Stimulated activated CD8-positive, alpha-beta memory T cell treated with anti-CD3 and anti-CD28 coated beads, Interleukin-12 subunit alpha, Interleukin-12 subunit beta, amount 100 ng/mL, for 4 hours (primary cell): ENCODE measurements around the gene PEBP1.
"Not testable (repeated sequence)": the region's sequence is repeated elsewhere in the genome, so short reads cannot be mapped to it uniquely, and the experiment has no call there.

Source experiments
- DNase-seq: peaks from one replicate; pipeline ENCODE4 v3.0.0-alpha.2; 2020; ENCODE audit warnings: low read depth

Gene PEBP1

GRCh38 chr12:118135788-118136558 lies at the start of gene PEBP1:
Gene PEBP1, plus strand, starts transcription at chr12:118136124. Its CDS starts 86 bp downstream, at chr12:118136210.
- DNase-seq: peak; percentile 84

GRCh38 chr12:118089782-118090181 lies 46.1 kb upstream of the PEBP1 start:
- no peak for DNase-seq

- DNase-seq: no peak
Measured at GRCh38 chr12:118094039-118094438, 41.9 kb upstream of the PEBP1 start.

- DNase-seq: no peak
Measured at GRCh38 chr12:118098401-118098800, 37.5 kb upstream of the PEBP1 start.

- no peak for DNase-seq
Measured at GRCh38 chr12:118098911-118099671, 36.8 kb upstream of the PEBP1 start.

- no peak for DNase-seq
Measured at GRCh38 chr12:118101051-118101450, 34.9 kb upstream of the PEBP1 start.

- DNase-seq: no peak
Measured at GRCh38 chr12:118102070-118102469, 33.9 kb upstream of the PEBP1 start.

- DNase-seq: no peak
Measured at GRCh38 chr12:118102609-118103008, 33.3 kb upstream of the PEBP1 start.

- DNase-seq: no peak
Measured at GRCh38 chr12:118103201-118103600, 32.7 kb upstream of the PEBP1 start.

GRCh38 chr12:118103601-118104382 lies 32.1 kb upstream of the PEBP1 start, which contains the start of gene VSIG10:
Gene VSIG10, minus strand, starts transcription at chr12:118104011. Its CDS starts 340 bp downstream, at chr12:118103671.
- peak; percentile 2 for DNase-seq

GRCh38 chr12:118107011-118107410 lies 28.9 kb upstream of the PEBP1 start:
- DNase-seq: no peak

GRCh38 chr12:118107694-118108093 lies 28.2 kb upstream of the PEBP1 start:
- DNase-seq: no peak

- no peak for DNase-seq
Measured at GRCh38 chr12:118109088-118109487, 26.8 kb upstream of the PEBP1 start.

GRCh38 chr12:118119449-118119879 lies 16.5 kb upstream of the PEBP1 start:
- no peak for DNase-seq

- peak; percentile 13 for DNase-seq
Measured at GRCh38 chr12:118120579-118121363, 15.2 kb upstream of the PEBP1 start.

GRCh38 chr12:118122264-118122663 lies 13.7 kb upstream of the PEBP1 start:
- no peak for DNase-seq

GRCh38 chr12:118124333-118124874 lies 11.5 kb upstream of the PEBP1 start:
- no peak for DNase-seq

- DNase-seq: no peak
Measured at GRCh38 chr12:118125743-118126118, 10.2 kb upstream of the PEBP1 start.

GRCh38 chr12:118126119-118126757 lies 9.7 kb upstream of the PEBP1 start:
- DNase-seq: no peak

GRCh38 chr12:118127867-118128266 lies 8.1 kb upstream of the PEBP1 start:
- no peak for DNase-seq

- not testable (repeated sequence) for DNase-seq
Measured at GRCh38 chr12:118129436-118129835, 6.5 kb upstream of the PEBP1 start.
